ENCODE measurements around the gene TNFRSF9. TPM values are rescaled to one million over a fixed set of nuclear protein-coding genes. Genes with fewer than 3 reads are reported as not detected.

Gene TNFRSF9
- polyA plus RNA-seq, 1 of the 3 experiments (the other 2 are of a cell fraction) = 2.9 TPM

DNA sequence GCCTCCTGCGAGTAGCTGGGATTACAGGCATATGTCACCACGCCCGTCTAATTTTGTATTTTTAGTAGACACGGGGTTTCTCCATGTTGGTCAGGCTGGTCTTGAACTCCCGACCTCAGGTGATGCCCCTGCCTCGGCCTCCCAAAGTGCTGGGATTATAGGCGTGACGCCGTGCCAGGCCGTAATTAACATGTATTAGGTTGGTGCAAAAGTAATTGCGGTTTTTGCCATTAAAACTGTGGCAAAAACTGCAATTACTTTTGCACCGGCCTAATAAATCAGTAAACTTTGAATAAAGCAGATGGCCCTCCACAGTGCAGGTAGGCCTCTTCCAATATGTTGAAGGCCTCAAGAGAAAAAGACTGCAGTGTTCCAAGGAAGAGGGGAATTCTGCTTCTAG lies 35.4 kb downstream of the TNFRSF9 start:
- ChIA-PET POLR2A (no interaction called here), CTCF (interaction anchor here (1.1 to 5.4 kb wide), 3 partner anchors 55 to 237 kb away, joined by 3 to 73 read pairs (median 5); no protein-coding TSS in a partner anchor)
- H3K27ac ChIP-seq (ENCODE audit: low read depth in 2 of 2, low read length in 1 of 2) = no peak overlapping the region
- H3K4me1 ChIP-seq (ENCODE audit: control insufficient read depth in 1 of 2, insufficient read depth in 2 of 2, low read depth in 1 of 2, low read length in 1 of 2) = no peaks in the 10 kb centered on the region
- no peaks in the 10 kb centered on the region for H4K20me1 ChIP-seq (ENCODE audit: insufficient read depth)
- H3K4me3 ChIP-seq (ENCODE audit: low read depth in 2 of 2, low read length in 1 of 2) = no peak overlapping the region
- H3K9me2 ChIP-seq = no peaks in the 10 kb centered on the region
- H3F3A ChIP-seq (replicated peaks; ENCODE audit: insufficient read depth) = no peaks in the 10 kb centered on the region
- H3K27me3 ChIP-seq (ENCODE audit: insufficient read depth) = no peaks in the 10 kb centered on the region
- H3K4me2 ChIP-seq = no peak overlapping the region
- H3K9ac ChIP-seq = no peak overlapping the region
- no peak for DNase-seq
- no peaks in the 10 kb centered on the region for H3K36me3 ChIP-seq (replicated peaks in 1 of 2; ENCODE audit: control insufficient read depth in 1 of 2, insufficient read depth in 2 of 2, low read length in 1 of 2)
- no peak overlapping the region for H2AFZ ChIP-seq (ENCODE audit: low read depth)
- WGBS (ENCODE audit: low lambda C conversion rate) = 71% methylated on average over 12 of the region's 12 CpGs
- no peaks in the 10 kb centered on the region for H3K9me3 ChIP-seq
- no peaks in the 10 kb centered on the region for H3K79me2 ChIP-seq (ENCODE audit: insufficient read depth)
- TF ChIP-seq TAF1 (IDR thresholded peaks at IDR 0.05; ENCODE audit: borderline replicate concordance, low read depth, low read length) (no peak), TCF12 (IDR thresholded peaks at IDR 0.05) (no peak), ZBTB33 (IDR thresholded peaks at IDR 0.05; ENCODE audit: borderline replicate concordance, low read depth) (no peak), SMC3 (IDR thresholded peaks at IDR 0.05; ENCODE audit: low read depth, low read length) (no peak), RXRA (IDR thresholded peaks at IDR 0.05; ENCODE audit: borderline replicate concordance, low read depth) (no peak), MAX (IDR thresholded peaks at IDR 0.05; ENCODE audit: low read depth) (no peak), FOXM1 (IDR thresholded peaks at IDR 0.05; ENCODE audit: low read depth) (no peak), NFIC (IDR thresholded peaks at IDR 0.05; ENCODE audit: borderline replicate concordance) (no peak), CHD2 (IDR thresholded peaks at IDR 0.05; ENCODE audit: low read length, partially characterized antibody) (no peak), NRF1 (IDR thresholded peaks at IDR 0.05; ENCODE audit: low read depth, low read length) (no peak), POLR2AphosphoS5 (IDR thresholded peaks at IDR 0.05; ENCODE audit: low read depth, low read length) (no peak), IRF3 (IDR thresholded peaks at IDR 0.05; ENCODE audit: low read depth, low read length) (no peak), SIN3A (IDR thresholded peaks at IDR 0.05; ENCODE audit: borderline replicate concordance, low read depth, low read length) (no peak), FOXJ3 (CRISPR knock-in tag; IDR thresholded peaks at IDR 0.05) (no peak)

DNA sequence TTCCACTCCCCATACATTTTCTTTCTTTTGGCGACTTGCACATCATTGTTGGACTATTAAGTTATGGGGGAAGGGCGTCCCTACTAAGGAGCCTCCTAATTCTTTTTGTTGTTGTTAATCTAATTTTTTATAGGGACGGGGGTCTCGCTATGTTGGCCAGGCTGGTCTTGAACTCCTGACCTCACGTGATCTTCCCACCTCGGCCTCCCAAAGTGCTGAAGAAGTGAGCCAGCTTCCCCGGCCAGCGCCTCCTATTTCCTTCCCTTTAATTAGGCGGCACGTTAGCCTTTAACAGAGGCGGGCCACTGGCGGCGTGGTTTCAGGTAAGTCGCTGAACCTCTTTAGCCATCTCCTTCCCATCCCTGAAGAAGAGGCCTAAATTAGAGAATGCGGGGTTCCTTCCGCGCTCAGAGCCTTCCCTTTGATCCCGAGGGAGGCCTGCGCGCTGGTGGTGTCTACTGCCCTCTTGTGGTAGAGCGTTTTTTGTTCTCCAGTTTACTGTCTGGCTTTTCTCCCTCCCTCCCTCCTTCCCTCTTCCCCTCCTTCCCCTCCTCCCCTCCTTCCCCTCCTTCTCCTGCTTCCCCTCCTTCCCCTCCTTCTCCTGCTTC lies 38.1 kb downstream of the TNFRSF9 start:
- H3K27me3 ChIP-seq (ENCODE audit: insufficient read depth) = no peaks in the 10 kb centered on the region
- H3K9ac ChIP-seq = no peak overlapping the region
- WGBS (ENCODE audit: low lambda C conversion rate) = 41% methylated on average over 21 of the region's 21 CpGs
- no peaks in the 10 kb centered on the region for H3K9me2 ChIP-seq
- H3K4me1 ChIP-seq (ENCODE audit: control insufficient read depth in 1 of 2, insufficient read depth in 2 of 2, low read depth in 1 of 2, low read length in 1 of 2) = no peaks in the 10 kb centered on the region
- no peaks in the 10 kb centered on the region for H3K9me3 ChIP-seq
- ChIA-PET CTCF (interaction anchor here (0.6 to 5.4 kb wide), 11 partner anchors 13 to 234 kb away, joined by 3 to 73 read pairs (median 3); no protein-coding TSS in a partner anchor), POLR2A (interaction anchor here (1.0 kb wide), 1 partner anchor 235 kb away, joined by 3 read pairs; no protein-coding TSS in a partner anchor)
- no peak overlapping the region for H3K4me2 ChIP-seq
- 0 out of 2 replicates have a peak overlapping the region, but pooled peaks have one; percentile 22 for H2AFZ ChIP-seq (ENCODE audit: low read depth)
- H3K36me3 ChIP-seq (replicated peaks in 1 of 2; ENCODE audit: control insufficient read depth in 1 of 2, insufficient read depth in 2 of 2, low read length in 1 of 2) = no peaks in the 10 kb centered on the region
- H3F3A ChIP-seq (replicated peaks; ENCODE audit: insufficient read depth) = peaks cover 3% of the 10 kb centered on the region
- H3K27ac ChIP-seq (ENCODE audit: low read depth in 2 of 2, low read length in 1 of 2) = no peak overlapping the region
- TF ChIP-seq GATA2 (CRISPR knock-in tag; IDR thresholded peaks at IDR 0.05) = no peak
- TF ChIP-seq RAD21 (IDR thresholded peaks at IDR 0.05; ENCODE audit: low read length) = peak; percentile 83
- TF ChIP-seq CTCF (IDR thresholded peaks at IDR 0.05) = peak; percentile 67
- TF ChIP-seq SMC3 (IDR thresholded peaks at IDR 0.05; ENCODE audit: low read depth, low read length) = peak; percentile 80
- DNase-seq = peak; percentile 80
- peak overlapping the region in 1 of 2 experiments; percentile 44; a peak in 1 of 4 replicates for H3K4me3 ChIP-seq (ENCODE audit: low read depth in 2 of 2, low read length in 1 of 2)
- H4K20me1 ChIP-seq (ENCODE audit: insufficient read depth) = no peaks in the 10 kb centered on the region
- no peaks in the 10 kb centered on the region for H3K79me2 ChIP-seq (ENCODE audit: insufficient read depth)
